HG03571 (cell line): ENCODE results near the gene CDH22.

Experiments
- ATAC-seq: cut with Tn5 transposase; IDR thresholded peaks from one replicate; pipeline ENCODE4 v1.9.1; 2021; ENCODE audit not compliant: unreplicated experiment

The CDH22 gene

GRCh38 chr20:46343348-46343974, 35.2 kb upstream of the CDH22 start:
- no peak for ATAC-seq

- no peak for ATAC-seq
Observed at GRCh38 chr20:46342451-46343347, 34.4 kb upstream of the CDH22 start.

GRCh38 chr20:46342010-46342378, 33.7 kb upstream of the CDH22 start:
- no peak for ATAC-seq

GRCh38 chr20:46341074-46342009, 33.0 kb upstream of the CDH22 start:
- ATAC-seq, result no peak

GRCh38 chr20:46339037-46339436, 30.7 kb upstream of the CDH22 start:
- no peak for ATAC-seq

- no peak for ATAC-seq
Observed at GRCh38 chr20:46336735-46337134, 28.4 kb upstream of the CDH22 start.

GRCh38 chr20:46334303-46334904, 26.1 kb upstream of the CDH22 start:
- no peak for ATAC-seq

GRCh38 chr20:46333161-46333991, 25.1 kb upstream of the CDH22 start:
- no peak for ATAC-seq

- no peak for ATAC-seq
Observed at GRCh38 chr20:46332373-46333160, 24.3 kb upstream of the CDH22 start.

GRCh38 chr20:46331611-46332361, 23.5 kb upstream of the CDH22 start:
- no peak for ATAC-seq

GRCh38 chr20:46330831-46331371, 22.6 kb upstream of the CDH22 start:
- no peak for ATAC-seq

GRCh38 chr20:46330072-46330763, 21.9 kb upstream of the CDH22 start:
- no peak for ATAC-seq

GRCh38 chr20:46328200-46328882, 20.0 kb upstream of the CDH22 start:
- no peak for ATAC-seq

- ATAC-seq, result no peak
Observed at GRCh38 chr20:46327557-46327956, 19.3 kb upstream of the CDH22 start.

GRCh38 chr20:46325789-46326188, 17.5 kb upstream of the CDH22 start:
- no peak for ATAC-seq

- no peak for ATAC-seq
Observed at GRCh38 chr20:46324960-46325703, 16.8 kb upstream of the CDH22 start.
